GM19463 (cell line): Measurements from ENCODE around the gene GNGT1.

ENCODE experiments used
- ATAC-seq: cut with Tn5 transposase; IDR thresholded peaks from one replicate; pipeline ENCODE4 v1.9.1; 2021; ENCODE audit warnings: mild to moderate bottlenecking, moderate library complexity; ENCODE audit not compliant: unreplicated experiment

The GNGT1 gene

GRCh38 chr7:93938293-93938692 is 31.9 kb downstream of the GNGT1 start:
- ATAC-seq, result no peak

- no peak for ATAC-seq
Observed at GRCh38 chr7:93941945-93942344, 35.6 kb downstream of the GNGT1 start.

GRCh38 chr7:93943816-93944540 is 37.6 kb downstream of the GNGT1 start:
- ATAC-seq, result no peak

GRCh38 chr7:93944673-93945072 is 38.3 kb downstream of the GNGT1 start:
- ATAC-seq, result no peak

DNA sequence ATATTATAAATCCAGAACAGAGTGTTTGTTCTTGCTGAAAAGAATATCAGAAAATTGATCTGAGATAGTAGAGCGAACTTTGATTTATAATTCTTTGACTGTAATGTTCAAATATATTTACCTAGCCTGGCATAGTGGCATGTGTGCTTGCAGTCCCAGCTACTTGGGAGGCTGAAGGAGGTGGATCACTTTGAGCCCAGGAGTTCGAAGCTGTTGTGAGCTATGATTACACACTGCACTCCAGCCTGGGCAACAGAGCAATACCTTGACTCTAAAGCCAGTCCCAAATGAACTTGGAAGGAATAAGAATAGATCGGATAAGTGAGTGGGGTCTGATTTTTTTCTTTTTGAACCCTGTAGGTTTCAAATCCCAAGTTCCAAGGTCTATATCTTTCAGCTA is 38.7 kb downstream of the GNGT1 start:
- ATAC-seq, result no peak

- no peak for ATAC-seq
Observed at GRCh38 chr7:93945756-93946535, 39.6 kb downstream of the GNGT1 start.

- ATAC-seq, result no peak
Observed at GRCh38 chr7:93948106-93948505, 41.7 kb downstream of the GNGT1 start.

DNA sequence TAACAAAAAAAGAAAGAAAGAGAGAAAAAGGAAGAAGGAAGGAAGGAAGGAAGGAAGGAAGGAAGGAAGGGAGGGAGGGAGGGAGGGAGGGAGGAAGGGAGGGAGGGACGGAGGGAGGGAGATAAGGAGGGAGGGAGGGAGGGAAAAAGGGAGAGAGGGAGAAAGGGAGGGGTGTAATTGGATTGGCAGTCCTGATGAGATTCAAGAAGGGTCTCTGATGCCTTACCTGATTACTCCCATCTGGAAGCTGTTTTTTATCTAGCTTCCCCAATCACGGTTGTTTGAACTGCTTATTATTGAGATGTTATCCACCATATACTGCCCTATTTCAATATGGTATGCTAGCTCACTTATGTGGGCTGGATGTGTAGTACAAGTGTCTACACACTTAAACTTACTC is 42.5 kb downstream of the GNGT1 start:
- no peak for ATAC-seq

- no peak for ATAC-seq
Observed at GRCh38 chr7:93949423-93949822, 43.1 kb downstream of the GNGT1 start.

DNA sequence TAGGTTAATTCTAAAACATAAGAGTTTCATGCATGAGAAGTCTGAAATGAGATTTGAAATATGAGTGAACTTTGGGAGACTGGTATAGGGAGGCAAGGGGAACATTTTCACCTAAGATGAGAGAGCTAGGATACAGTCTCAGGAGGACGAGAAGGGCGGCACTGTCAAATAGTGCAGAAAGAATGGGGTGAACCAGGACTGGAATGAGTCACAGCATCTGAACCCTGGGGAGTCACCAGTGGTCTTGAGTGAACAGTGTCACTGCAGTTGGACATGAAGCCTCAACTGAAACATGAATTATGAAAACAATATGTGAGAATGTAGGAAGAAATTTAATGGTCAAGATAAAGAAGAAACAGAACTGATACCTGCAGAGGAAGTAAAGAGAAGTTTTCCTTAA is 48.9 kb downstream of the GNGT1 start:
- peak; percentile 83 for ATAC-seq

DNA sequence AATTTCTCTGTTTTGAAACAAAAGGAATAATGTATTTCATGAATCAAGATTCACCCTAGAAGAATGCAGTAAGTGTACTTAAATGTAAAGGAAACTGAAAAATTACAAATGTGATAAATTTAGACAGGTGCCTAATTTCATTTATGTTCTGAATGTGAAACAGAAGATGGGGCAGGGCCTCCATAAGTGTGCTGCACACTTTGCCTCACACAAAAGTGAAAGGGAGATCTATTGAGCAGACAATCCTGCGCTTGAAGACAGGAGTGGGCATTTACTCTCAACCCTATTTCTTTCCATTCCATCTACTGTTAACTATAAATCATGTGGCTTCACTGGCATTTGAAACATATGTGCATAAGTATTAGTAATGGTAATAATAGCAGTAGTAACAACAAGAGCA is 51.4 kb downstream of the GNGT1 start:
- ATAC-seq, result peak; percentile 42

DNA sequence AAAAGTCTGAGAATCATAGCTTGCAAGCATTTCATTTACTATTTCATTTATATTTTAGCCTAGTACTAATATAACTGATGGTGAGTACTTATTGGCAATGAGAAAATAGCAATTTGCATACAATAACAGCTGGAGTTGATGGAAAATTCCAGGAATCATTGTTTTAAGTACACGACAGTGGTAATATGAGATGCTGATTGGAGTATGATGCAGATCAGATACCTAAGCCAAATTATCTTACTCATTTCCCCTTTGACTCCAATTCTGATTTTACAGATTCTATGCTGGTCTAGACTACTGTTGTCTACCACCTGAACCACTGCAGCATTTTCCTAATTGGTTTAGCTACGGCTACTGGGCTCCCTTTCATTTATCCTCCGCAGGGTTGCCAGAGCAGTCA is 51.8 kb downstream of the GNGT1 start:
- no peak for ATAC-seq

DNA sequence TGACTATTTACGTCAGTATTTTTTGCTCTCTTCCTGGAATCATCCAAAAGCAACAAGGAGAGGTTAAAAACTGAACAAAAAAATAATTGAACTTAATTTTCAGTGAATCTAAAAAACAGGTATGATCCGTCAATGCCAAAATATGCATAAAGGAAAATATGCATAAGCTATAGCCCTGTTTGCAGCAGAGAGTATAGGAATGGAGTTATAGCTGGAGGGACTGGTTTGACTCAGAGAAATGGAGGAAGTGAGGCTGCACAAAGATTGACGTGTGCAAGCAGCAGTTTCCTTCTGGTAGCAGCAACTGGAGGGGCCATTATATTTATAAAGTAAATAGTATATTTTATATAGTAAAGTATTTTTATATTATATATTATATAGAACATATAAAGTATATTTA is 52.3 kb downstream of the GNGT1 start:
- no peak for ATAC-seq
